Left renal pelvis (tissue), 4 donors: ENCODE results near the gene NOBOX. TPM values are rescaled to one million over a fixed set of nuclear protein-coding genes. Genes with fewer than 3 reads are reported as not detected.

ENCODE experiments used
- polyA plus RNA-seq, 4 donors: library from polyadenylated mRNA; unstranded; fragments of 120-200 nt; gene quantifications; one replicate each; pipeline ENCODE4 v1.2.1, GENCODE V29; 2013; ENCODE audit not compliant: insufficient read length in 4 of 4

NOBOX gene
- polyA plus RNA-seq, 4 donors: not detected

Other genes starting within 250 kb of the NOBOX start
- gene CTAGE4, start 220.2 kb downstream of the NOBOX start, polyA plus RNA-seq: 10 to 100 TPM in 1 of 4 donors, 1 to 10 TPM in 2, under 1 TPM in 1; 0.30 to 19.3 (median 5.3) TPM
- 10 to 100 TPM in 3 of 4 donors, 1 to 10 TPM in 1; 5.5 to 28.1 (median 20.2) TPM for gene ARHGEF35, start 207.9 kb downstream of the NOBOX start, polyA plus RNA-seq
- 1 to 10 TPM in 3 of 4 donors, under 1 TPM in 1; 0.53 to 2.0 (median 1.5) TPM for gene OR2A42, start 164.1 kb downstream of the NOBOX start, polyA plus RNA-seq
- 10 to 100 TPM in 2 of 4 donors, 1 to 10 TPM in 2; 5.4 to 18.4 (median 10.1) TPM for gene OR2A7, start 138.9 kb downstream of the NOBOX start, polyA plus RNA-seq
- 1 to 10 TPM; 3.5 to 9.5 (median 4.0) TPM for gene CTAGE8, start 134.4 kb downstream of the NOBOX start, polyA plus RNA-seq
- gene OR2A1, start 91.3 kb downstream of the NOBOX start, polyA plus RNA-seq: 1 to 10 TPM in 2 of 4 donors, under 1 TPM in 2; 0.63 to 1.5 (median 0.88) TPM
- 10 to 100 TPM in 3 of 4 donors, 1 to 10 TPM in 1; 8.9 to 38.1 (median 22.2) TPM for gene ARHGEF5, start 48.3 kb downstream of the NOBOX start, polyA plus RNA-seq